ENCODE data around the gene KCNMB2.

- TF ChIP-seq CTCF (IDR thresholded peaks at IDR 0.05) (no peak), POLR2A (IDR thresholded peaks at IDR 0.05) (no peak)
Measured at GRCh38 chr3:178637802-178638201, 101.6 kb downstream of the KCNMB2 start.

Data from transverse colon (tissue), 3 donors.